Skin epidermis (tissue), 12 donors: ENCODE results near the gene DNAJC6.

Source experiments
- H3K27ac ChIP-seq, 21 experiments: fragments of 200-600 bp; sonication (generic) in 11 of 21; one replicate each; pipeline ENCODE4 v1.5.0; 2020; ENCODE audit warnings: mild to moderate bottlenecking in 3 of 21, inconsistent platforms in 2 of 21, moderate library complexity in 2 of 21
- H3K4me3 ChIP-seq, 7 experiments: fragments of 200-600 bp; sonication (generic) in 2 of 7; one replicate each; pipeline ENCODE4 v1.5.0; 2020; ENCODE audit warnings: inconsistent platforms in 2 of 7, mild to moderate bottlenecking in 2 of 7, moderate library complexity in 1 of 7

Gene DNAJC6

DNA sequence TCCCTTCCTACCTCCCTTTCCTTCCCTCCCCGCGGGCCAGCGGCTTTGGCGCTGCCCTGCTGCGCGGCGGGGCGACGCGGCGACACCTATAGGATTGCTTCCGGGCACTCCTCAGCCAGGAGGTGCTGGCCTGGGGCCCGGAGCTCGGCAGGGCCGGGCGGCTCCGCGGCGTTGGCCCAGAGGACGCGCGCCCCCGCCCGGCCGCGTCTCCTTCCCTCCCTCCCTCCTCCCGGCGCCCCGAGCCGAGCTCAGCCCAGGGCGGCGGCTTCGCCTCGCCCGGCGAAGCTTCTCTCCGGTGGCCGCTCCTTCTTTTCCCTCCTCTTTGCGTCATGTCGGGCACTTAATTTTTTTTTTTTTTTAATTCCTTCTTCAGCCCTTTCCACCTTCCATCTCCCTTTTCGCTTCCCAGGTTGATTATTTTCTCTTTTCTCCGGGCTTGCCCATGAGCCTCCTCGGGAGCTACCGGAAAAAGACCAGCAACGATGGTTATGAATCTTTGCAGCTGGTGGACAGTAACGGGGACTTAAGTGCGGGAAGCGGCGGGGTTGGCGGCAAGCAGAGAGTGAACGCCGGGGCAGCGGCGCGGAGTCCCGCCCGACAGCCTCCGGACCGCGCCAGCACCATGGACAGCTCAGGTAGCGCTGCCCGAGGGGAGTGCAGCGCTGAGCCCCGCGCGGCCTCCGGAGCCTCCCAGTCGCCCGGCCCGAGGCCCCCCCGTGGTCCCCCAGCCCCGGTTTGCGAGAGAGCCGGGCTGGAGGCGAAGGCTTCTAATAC lies at the start of gene DNAJC6:
DNAJC6 (plus strand) TSS at position 240 of the 774 bp plus-strand sequence; CDS start at position 443, 203 bp downstream.
- Histone ChIP-seq H3K27ac (no peak within 1 kb of the TSS), H3K4me3 (peak within 1 kb of the TSS in 6 of 7 experiments; percentile 12 to 36 (median 15))

DNA sequence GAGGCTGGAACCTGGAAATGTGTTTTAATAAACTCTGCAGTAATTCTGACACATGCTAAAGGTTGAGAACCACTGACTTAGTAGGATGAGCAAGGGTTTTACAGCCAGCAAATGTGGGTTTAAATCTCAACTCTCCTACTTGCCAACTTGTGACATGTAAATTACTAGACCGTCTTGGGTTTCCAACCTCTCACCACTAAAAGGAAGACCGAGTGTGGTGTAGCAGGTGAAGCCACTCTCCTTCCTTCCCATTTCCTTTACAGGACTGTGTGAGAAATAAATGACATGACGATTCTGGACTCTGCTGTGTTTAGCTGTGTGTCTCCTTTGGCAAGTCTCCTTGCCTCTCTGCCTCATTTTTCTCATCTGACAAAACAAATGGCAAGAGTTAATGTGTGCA lies 49.5 kb upstream of the DNAJC6 start:
- Histone ChIP-seq H3K4me3 (no peak overlapping the region), H3K27ac (no peak overlapping the region)

DNA sequence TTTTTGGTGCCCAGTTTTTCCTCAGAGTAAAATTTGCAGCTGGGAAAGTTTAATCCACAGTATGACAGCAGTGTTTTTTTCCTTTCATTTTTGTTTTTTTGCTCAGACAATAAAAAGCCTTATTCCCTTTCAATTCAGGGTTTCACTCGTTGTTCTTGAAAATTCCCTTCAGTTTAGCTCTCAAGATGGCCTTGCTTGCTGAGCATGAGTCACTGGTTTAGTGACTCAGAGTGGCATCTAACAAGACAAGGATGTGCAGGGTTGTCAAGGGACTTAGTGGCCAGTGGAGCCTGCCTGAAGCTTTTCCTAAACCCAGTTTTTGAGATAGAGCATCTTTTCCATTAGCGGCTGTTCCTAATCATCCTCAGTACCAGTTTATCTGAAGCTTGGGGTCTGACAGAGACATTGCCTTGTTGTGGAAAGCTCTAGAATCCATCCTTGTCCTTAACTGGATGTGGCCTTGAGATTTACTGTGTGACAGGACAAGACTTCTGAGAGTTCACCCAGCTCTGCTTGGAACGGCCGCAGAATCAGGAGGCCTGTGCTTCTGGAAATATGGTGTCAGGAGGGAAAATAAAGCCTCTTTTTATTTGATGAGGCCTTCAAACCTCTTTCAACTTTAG lies 48.4 kb upstream of the DNAJC6 start:
- Histone ChIP-seq H3K27ac (peak overlapping the region in 3 of 21 experiments; percentile 36 to 59 (median 47)), H3K4me3 (no peak overlapping the region)

DNA sequence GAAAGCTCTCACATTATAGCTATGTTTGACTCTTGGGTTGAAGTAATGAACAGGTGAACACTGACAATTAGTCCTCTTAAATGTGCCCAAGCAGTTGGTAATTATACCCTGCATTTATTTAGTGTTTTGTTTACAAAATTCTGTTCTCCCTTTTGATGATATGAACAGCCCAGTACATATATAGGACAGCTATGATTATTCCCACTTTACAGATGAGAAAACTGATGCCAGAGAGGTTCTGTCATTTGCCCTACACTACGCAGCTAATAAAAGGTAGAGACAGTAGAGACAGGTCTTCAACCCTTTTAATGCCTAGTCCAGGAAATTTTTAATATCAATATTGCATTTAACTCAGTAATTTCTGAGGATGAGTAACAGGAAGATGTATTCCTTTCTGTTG lies 46.1 kb upstream of the DNAJC6 start:
- Histone ChIP-seq H3K4me3 (no peak overlapping the region), H3K27ac (no peak overlapping the region)

DNA sequence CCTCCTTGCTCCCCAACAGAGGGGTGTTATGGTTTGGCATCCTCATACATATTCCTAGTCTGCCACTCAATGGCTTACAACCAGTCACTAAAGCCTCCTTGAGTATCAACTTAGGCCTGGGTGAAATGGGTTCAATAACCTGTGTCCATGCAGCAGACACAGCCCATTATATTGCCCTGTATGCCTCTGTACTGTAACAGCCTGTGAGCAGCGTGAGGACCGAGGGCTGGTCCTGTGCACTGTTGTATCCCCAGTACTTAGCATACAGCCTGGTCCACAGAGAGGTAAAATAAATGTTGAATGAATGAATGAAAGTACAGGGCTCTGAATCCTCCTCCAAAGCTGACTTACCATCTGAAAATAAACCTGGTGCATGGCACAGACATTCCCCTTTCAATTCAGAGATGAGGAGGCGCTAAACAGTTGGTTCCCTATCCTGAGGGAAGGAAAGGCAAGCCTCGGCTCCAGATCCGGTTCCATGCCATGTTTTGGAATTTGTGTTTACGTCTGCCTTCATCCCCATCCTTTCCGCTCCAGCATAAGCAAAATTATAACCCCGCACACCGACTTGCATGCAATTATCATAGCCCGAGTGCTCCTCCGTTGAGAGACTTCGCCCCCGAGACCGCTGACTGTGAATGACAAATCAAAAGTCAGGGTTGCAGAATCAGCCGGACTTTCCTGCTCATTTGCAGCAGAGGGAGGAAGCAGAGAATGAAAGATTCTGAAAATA lies 45.0 kb upstream of the DNAJC6 start:
- no peak overlapping the region for H3K27ac ChIP-seq
- H3K4me3 ChIP-seq = peak overlapping the region in 3 of 7 experiments; percentile 7 to 29 (median 18)

DNA sequence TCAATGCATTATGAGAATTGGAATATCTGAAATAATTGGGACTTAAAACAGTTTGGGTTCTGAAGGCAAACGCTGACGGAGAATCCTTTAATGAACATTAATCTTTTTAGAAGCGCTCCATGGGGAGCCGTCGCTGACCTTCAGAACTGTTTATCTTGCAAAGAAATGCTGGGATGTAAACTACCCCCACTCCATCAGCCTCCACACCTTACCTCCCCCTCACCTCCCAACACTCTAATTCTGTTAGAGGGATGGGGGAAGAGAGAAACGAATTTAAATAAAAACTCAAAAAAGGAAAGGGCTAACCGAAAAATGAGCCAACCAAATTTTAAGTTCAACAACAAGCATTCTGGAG lies 44.1 kb upstream of the DNAJC6 start:
- peak overlapping the region; percentile 29 to 52 (median 37) for H3K4me3 ChIP-seq

DNA sequence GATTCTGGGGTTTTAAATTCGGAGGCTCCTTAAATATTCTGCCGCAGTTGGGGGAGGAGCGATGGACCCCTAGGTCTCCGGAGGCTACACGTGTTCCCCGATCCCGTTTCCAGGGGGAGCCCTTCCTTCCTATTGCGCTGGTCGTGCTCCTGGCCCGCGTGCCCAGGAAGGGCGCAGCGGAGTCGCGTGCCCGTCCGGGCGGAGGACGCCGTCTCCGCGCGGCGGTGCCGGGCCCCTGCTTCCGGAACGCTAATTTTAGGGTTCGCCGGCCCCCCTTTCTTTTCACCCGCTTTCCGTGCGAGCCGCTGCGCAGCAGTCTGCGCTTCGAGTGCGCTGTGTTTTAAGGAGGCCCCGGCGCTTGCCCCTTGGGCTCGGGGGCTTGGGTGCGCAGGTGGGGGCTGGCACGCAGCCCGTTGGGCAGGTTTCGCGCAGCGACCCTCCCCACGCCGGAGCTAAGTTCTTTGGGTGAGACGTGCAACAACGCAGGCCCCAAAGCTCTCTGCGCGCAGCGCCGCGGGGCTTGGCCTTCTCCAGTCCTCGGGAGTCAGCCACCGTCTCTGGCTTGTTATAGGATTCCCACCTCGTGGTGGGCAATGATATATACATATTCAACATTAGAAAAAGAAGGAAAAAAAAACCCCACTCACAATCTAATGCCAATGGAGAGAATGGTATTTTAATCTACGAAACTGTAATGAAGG lies 43.5 kb upstream of the DNAJC6 start:
- peak overlapping the region in 3 of 21 experiments; percentile 21 to 78 (median 53) for H3K27ac ChIP-seq
- H3K4me3 ChIP-seq = peak overlapping the region; percentile 29 to 52 (median 37)

More for the DNA sequence above, 44.1 kb upstream of the DNAJC6 start:
- no peak overlapping the region for H3K27ac ChIP-seq

DNA sequence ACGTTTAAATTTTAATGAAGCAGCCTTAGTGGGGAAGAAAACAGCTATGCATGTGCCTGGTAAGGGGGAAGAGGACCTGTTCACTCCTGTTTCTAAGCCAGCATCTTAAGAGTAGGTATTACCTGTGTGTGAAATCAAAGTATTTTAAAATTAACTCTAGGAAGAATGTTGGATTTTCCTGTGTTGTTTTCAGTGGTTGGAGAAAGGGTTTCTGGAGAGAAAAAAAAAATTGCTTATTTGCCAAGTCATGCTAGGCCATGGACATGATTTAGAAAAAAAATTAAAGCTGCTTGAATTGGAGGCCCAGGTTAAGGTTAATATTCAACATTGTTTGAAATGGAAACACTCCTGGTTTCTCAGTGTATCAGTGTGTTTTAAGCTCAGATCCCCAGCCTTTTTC lies 42.9 kb upstream of the DNAJC6 start:
- no peak overlapping the region for H3K27ac ChIP-seq

DNA sequence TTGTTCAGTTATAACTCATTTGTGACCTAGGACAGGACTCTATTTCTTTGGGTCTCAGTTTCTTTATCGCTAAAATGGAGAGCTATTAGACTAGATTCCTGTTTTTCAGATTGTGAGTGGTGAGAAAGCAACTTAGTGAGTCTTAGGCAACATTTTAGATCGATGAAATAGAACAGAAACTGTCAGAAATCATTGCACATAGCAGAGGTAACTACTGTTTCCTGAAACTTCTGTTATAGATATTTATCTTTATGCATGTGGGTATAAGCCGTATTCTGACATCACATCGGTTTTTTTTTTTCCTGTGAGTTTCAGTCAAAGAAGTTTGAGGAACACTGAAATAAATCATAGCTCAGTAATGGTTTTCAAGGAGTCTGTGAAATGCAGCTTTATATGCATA lies 42.1 kb upstream of the DNAJC6 start:
- Histone ChIP-seq H3K27ac (no peak overlapping the region), H3K4me3 (no peak overlapping the region)

More for the DNA sequence above, 42.9 kb upstream of the DNAJC6 start:
- H3K4me3 ChIP-seq = no peak overlapping the region

DNA sequence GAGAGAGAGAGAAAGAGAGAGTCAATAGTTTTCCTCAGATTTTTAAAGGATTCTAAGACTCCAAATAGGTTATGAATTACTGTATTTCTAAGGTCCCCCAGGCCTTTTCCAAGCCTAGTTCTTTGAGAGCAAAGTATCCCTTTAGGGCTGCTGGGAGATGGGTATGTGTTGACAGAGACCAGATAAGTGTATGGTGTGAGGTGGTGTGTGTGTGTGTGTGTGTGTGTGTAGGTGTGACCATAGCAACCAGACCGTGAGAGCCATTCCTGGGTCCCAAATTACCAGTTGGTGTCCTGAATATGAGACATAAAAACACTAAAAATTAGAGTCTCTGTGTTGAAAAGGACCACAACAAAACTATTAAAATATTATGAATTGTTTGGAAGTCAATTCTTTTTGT lies 41.7 kb upstream of the DNAJC6 start:
- Histone ChIP-seq H3K27ac (no peak overlapping the region), H3K4me3 (no peak overlapping the region)

DNA sequence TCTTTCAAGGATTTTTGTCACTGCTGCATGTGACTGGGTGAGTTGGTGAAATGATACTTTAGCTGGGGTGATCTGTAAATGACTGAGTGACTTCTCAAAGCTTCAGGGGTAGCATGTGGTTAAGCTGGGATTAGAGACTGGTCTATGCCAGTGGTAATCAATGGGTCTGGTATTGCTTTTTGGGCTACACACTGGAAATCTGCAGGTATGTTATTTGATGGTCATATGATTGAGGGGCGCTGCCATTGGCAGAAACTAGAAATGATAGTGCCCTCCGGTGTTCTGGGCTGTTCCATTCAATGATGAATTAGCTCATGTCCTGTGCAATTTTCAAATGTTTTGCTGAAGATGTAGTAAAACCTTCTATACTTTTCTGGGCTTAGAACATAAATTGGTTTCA lies 39.7 kb upstream of the DNAJC6 start:
- H3K27ac ChIP-seq = no peak overlapping the region

DNA sequence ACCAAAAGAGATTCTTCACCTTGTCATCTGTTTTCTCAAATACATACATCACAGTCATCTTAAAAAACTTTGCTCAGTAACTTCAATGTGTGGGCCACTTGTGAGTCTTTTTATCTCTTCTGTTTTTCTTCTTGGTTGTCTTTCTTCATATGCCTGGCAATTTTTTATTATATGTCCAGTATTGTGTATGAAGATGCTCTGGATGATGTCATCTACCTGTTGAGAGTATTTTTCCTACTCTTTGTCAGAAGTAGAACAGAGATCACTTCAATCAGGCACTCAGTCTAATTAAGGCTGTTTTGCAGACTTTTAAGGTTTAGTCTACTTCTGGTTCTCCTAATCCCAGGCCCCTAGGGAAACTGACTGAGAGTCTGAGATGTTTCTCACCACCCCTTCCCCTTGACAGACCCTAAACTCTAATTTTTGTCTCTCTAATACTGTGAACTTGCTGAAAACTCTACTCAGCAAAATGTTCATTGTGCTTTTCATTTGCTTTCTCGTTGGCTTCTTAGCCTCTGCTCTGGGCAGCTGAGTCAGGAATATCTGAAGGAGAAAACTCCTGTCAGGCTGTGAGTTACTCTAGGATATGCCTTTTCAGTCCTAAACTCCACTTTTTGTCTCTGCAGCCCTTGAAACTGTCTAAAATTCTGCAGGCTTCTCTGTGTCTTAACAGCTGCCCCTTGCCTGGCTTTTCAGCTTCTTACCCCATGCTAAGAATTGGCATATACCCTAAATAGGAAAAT lies 33.0 kb upstream of the DNAJC6 start:
- Histone ChIP-seq H3K27ac (no peak overlapping the region), H3K4me3 (no peak overlapping the region)

More for the DNA sequence above, 39.7 kb upstream of the DNAJC6 start:
- no peak overlapping the region for H3K4me3 ChIP-seq

DNA sequence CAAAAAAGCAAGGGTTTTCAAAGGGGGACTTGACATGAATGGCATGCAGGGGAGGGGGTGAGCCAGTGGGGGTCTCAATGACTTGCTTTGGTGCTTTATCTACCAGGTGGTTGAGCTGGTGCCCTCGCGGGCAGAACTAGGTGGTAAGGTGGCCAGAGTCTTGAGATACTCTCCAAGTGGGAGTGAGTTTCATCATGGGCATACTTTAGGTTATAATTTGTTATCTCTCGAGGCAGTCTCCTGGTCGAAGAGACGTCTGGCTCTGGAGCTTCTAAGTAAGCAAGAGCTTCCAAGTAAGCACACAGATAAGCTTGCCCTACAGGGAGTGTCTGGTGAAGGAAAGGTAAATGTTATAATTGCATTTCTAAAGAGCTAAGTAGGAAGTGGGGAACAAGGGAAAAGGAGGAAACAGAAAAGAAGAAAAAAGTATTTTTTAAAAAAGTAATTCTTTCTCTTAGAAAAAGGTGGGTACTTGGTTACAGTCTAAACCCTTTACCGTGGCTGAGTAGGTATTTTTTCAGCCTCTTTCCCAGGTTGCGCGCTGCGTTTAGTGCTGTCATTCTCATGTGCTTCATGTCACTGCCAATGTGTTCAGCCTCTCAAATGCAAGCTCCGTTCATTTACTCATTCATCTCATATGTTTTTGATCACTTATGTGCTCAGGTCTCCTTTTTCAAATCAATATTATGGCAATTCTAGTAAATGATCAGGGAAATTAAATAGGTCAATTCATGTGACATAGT lies 31.6 kb upstream of the DNAJC6 start:
- H3K27ac ChIP-seq = no peak overlapping the region
- no peak overlapping the region for H3K4me3 ChIP-seq

DNA sequence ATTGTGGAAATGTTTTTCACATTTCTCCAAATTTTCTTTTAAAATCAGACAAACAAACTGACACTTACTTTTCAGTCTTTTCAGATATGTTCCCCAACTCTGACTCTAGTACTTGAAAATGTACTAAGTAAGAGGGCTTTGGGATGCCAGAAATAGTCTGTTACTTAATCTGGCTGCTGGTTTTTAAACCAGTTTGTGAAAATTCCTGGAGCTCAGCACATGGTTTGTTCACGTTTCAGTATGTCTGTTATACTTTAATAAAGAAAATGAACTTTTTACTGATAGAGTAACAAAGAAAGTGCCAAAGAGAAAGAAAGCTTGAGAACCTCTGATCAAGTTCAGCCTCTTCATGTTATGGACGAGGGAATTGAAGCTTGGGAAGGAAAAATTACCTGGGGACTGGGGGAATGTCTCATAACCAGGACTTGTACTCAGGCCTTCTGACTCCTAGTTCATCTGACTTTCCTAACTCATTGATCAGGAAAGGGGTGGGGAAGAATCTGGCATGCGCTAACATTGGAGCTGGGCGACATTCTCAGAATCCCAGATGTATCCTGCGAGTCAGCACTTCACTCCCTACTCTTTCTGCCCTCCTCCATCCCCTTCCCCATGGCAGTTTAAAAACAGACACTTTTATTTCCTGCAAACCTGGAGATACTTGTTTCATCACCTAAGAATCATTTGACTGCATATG lies 30.8 kb upstream of the DNAJC6 start:
- no peak overlapping the region for H3K4me3 ChIP-seq
- no peak overlapping the region for H3K27ac ChIP-seq

DNA sequence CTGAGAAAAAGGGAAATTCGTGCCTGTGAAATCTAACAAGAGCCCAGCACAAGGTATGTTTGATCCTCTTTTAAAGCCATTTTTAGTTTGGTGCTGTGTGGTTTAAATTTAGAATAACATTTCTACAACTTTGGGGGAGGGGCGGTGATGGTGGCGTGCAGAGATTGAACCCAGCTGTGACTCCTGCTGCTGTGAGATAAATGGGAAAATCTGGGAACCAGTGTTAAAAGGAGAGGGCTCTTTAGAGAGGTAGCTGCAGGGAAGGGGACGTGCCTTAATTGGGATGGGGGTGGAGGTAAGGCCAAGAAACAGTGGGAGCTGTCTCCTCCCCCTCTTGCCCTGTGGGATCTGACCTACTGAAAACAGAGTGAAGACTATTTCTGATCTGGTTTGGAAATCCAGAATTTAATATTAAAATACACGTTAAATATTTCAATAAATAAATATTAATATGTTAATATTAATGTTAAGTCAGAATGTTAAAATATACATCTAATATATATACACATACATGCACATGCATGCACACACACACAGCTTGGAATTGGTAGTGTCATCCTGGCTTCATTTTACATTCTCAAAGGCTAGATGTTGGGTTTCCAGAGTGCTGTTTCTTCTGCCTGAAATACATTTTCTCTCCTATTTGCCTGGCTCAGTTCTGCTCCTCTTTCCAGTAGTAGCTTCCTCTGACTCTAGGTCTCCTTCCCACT lies 30.1 kb upstream of the DNAJC6 start:
- H3K27ac ChIP-seq = no peak overlapping the region

DNA sequence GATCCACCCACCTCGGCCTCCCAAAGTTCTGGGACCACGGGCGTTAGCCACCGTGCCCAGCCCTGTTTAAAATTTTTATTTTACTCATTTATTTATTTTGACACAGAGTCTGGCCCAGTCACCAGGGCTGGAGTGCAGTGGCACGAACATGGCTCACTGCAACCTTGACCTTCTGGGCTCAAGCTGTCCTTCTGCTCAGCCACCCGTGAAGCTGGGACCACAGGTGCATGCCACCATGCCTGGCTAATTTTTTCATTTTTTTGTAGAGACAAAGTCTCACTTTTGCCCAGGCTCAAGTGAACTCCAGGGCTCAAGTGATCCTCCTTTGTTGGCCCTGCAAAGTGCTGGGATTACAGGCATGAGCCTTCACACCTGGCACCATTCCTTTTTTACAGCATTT lies 27.5 kb upstream of the DNAJC6 start:
- H3K4me3 ChIP-seq = no peak overlapping the region
- no peak overlapping the region for H3K27ac ChIP-seq

More for the DNA sequence above, 30.1 kb upstream of the DNAJC6 start:
- H3K4me3 ChIP-seq = no peak overlapping the region

DNA sequence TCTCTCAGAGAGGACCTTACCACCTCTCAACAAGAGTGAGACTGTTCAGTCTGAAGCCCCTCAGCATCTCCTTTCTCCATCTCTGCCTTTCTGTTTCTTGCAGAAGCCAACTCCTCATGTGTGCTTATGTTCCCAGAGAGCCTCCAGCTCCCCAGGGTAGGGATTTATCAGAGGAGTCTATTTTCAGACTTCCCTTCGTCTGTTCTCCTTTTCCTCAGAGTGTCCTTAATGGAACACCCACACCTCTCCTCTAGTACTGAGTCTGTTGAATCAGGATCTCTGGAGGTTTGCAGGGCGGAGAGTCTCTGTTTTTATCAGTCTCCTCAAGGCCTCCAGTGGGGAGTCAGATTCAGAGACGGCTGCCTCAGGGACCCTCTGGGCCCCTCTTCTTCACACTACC lies 25.1 kb upstream of the DNAJC6 start:
- H3K27ac ChIP-seq = no peak overlapping the region
- no peak overlapping the region for H3K4me3 ChIP-seq

DNA sequence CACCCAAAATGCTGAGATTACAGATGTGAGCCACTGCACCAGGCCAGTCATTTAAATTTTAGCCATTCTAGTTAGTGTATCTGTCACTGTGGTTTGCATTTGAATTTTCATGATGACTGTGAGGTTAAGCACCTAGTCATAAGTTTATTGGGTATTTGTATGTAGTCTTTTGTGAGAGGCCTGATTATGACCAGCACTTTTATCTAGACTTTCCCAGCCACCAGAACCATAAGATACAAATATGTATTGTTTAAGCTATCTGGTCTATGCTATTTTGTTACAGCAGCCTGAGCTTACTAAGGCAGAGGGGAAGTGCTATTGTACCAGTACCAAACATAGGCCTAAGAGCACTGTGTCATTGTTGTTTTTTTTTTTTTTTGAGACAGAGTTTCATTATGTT lies 19.9 kb upstream of the DNAJC6 start:
- no peak overlapping the region for H3K4me3 ChIP-seq

More for the DNA sequence above, 19.9 kb upstream of the DNAJC6 start:
- H3K27ac ChIP-seq = no peak overlapping the region
